ENCODE measurements around the gene GPRC5B.

DNA sequence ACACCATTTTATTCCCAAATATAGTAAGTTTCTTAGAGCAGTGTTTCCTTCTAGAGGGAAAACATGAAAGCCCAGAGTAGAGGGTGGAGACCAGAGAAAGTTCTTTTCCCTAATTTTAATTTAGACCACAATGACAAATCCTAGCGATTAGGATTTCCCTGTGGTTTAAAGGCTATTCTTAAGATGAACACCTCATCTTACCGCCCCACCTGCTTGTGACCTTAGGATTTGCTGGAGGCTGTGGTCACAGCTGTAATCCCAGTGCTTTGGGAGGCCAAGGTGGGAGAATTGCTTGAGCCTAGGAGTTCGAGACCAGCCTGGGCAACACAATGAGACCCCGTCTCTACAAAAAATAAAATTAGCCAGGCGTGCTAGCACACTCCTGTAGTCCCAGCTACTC lies 51.1 kb downstream of the GPRC5B start:
- TF ChIP-seq, protein P1, sequence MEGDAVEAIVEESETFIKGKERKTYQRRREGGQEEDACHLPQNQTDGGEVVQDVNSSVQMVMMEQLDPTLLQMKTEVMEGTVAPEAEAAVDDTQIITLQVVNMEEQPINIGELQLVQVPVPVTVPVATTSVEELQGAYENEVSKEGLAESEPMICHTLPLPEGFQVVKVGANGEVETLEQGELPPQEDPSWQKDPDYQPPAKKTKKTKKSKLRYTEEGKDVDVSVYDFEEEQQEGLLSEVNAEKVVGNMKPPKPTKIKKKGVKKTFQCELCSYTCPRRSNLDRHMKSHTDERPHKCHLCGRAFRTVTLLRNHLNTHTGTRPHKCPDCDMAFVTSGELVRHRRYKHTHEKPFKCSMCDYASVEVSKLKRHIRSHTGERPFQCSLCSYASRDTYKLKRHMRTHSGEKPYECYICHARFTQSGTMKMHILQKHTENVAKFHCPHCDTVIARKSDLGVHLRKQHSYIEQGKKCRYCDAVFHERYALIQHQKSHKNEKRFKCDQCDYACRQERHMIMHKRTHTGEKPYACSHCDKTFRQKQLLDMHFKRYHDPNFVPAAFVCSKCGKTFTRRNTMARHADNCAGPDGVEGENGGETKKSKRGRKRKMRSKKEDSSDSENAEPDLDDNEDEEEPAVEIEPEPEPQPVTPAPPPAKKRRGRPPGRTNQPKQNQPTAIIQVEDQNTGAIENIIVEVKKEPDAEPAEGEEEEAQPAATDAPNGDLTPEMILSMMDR (IDR thresholded peaks at IDR 0.05) = no peak
- TF ChIP-seq POLR2A (IDR thresholded peaks at IDR 0.05) = no peak

All from uterus (tissue), 2 donors.